ENCODE results near the gene EZR. TPM values are rescaled to one million over a fixed set of nuclear protein-coding genes. Genes with fewer than 3 reads are reported as not detected.

The EZR gene
- total and polyA plus RNA-seq, 9 of the 15 experiments (the other 6 are each of a cell fraction or from before 2014, with no cell fraction given) = 36.5 to 162 (median 104) TPM

GRCh38 chr6:158766621-158767455, 52.3 kb downstream of the EZR start:
- FAIRE-seq = no peak
- no peak for ATAC-seq
- Histone ChIP-seq H3K4me3 (no peak overlapping the region), H3K9me3 (replicated peaks; ENCODE audit: control insufficient read depth, insufficient read depth, low read depth, low read length) (no peaks in the 10 kb centered on the region), H4K20me1 (replicated peaks; ENCODE audit: control insufficient read depth, insufficient read depth, low read length) (no peaks in the 10 kb centered on the region), H3K27ac (ENCODE audit: extremely low read depth, low read depth, low read length) (no peak overlapping the region), H3K9me1 (ENCODE audit: control insufficient read depth, insufficient read depth, low read length) (no peaks in the 10 kb centered on the region), H3K9ac (ENCODE audit: insufficient read depth in 1 of 2, low read depth in 2 of 2, low read length in 2 of 2) (peak overlapping the region in 1 of 2 experiments; percentile 16; a peak in 1 of 4 replicates), H3K36me3 (ENCODE audit: control insufficient read depth, insufficient read depth, low read length) (peaks cover 75% of the 10 kb centered on the region), H3K79me2 (ENCODE audit: control insufficient read depth, insufficient read depth, low read length) (no peaks in the 10 kb centered on the region), H2AFZ (ENCODE audit: low read depth, low read length) (no peak overlapping the region), H3K27me3 (ENCODE audit: control insufficient read depth in 2 of 2, insufficient read depth in 2 of 2, low read length in 2 of 2) (no peaks in the 10 kb centered on the region), H3K4me1 (replicated peaks in 1 of 2; ENCODE audit: control insufficient read depth in 2 of 2, insufficient read depth in 2 of 2, low read length in 2 of 2) (peaks cover 19% of the 10 kb centered on the region in 2 experiments; a peak in 4 of 5 replicates), H3K4me2 (ENCODE audit: insufficient read depth, low read length) (no peak overlapping the region)
- no peak for DNase-seq (ENCODE audit: extremely low read depth in 1 of 4, low spot score in 3 of 4)
- in situ Hi-C loops (cut with MboI) (no loop called here), intact Hi-C loops (cut with micrococcal nuclease) (no loop called here)
- POLR2A ChIA-PET = interaction anchor here (0.5 to 1.7 kb wide), 5 partner anchors 9 to 29 kb away, joined by 3 to 4 read pairs (median 3); no protein-coding TSS in a partner anchor
- CTCF ChIA-PET (ENCODE audit: low intra/inter-chr PET ratio) = no interaction called here
- no TSS peak for BruUV-seq (replicated peaks)
- peak; percentile 50 for TF ChIP-seq RBM22 (IDR thresholded peaks at IDR 0.05; ENCODE audit: low read depth, low read length, poor library complexity, severe bottlenecking)
- no peak for TF ChIP-seq FOSL1 (tag; conservative IDR thresholded peaks at IDR 0.05)
- TF ChIP-seq ATF3 (IDR thresholded peaks at IDR 0.05) = peak; percentile 31; the same call in 1 of the 2 replicates
- no peak for TF ChIP-seq ATF3 (CRISPR knock-in tag; conservative IDR thresholded peaks at IDR 0.05)
- 96% methylated on average over 33 of the region's 38 CpGs for WGBS (ENCODE audit: insufficient coverage, low coverage, missing lambda C conversion rate)
